Panc1 (cell line): ENCODE results near the gene MTMR12. TPM values are rescaled to one million over a fixed set of nuclear protein-coding genes. Genes with fewer than 3 reads are reported as not detected.
"Not testable (repeated sequence)": the region's sequence is repeated elsewhere in the genome, so short reads cannot be mapped to it uniquely, and the experiment has no call there.

Experiments
- ATAC-seq: fragments of 200-7000 bp; cut with Tn5 transposase; 2 replicates; pipeline ENCODE4 v1.9.1; 2020; ENCODE audit warnings: mild to moderate bottlenecking, moderate library complexity
- BruUV-seq: library from RNA; stranded (reverse); fragments of 400-500 nt; replicated peaks from 2 replicates; lab custom pipeline; 2021; lab: Mats Ljungman, UMichigan
- CTCF ChIA-PET: fragments of 300-600 bp; sonication (Branson Sonifier 250); formaldehyde crosslinking; loops from one replicate; lab custom pipeline; 2022; ENCODE audit warnings: antibody characterized with exemption; lab: Charles Lee
- POLR2A ChIA-PET: fragments of 300-600 bp; sonication (Branson Sonifier 250); formaldehyde crosslinking; loops from one replicate; lab custom pipeline; 2022; ENCODE audit warnings: antibody characterized with exemption; lab: Charles Lee
- DNase-seq: peaks from one replicate; pipeline ENCODE4 v3.0.0-alpha.2; 2010; ENCODE audit warnings: low read depth, low spot score
- H3K27ac ChIP-seq: 2 replicates; pipeline ENCODE4 v1.5.1; 2011; ENCODE audit warnings: mild to moderate bottlenecking, low read length, inconsistent platforms
- H3K27me3 ChIP-seq: fragments of 200-500 bp; sonication (Bioruptor generic); 2 replicates; pipeline ENCODE4 v1.6.0; 2014; ENCODE audit warnings: low read length, inconsistent platforms; ENCODE audit not compliant: control insufficient read depth, insufficient read depth
- H3K36me3 ChIP-seq: fragments of 200-500 bp; sonication (Bioruptor generic); 2 replicates; pipeline ENCODE4 v1.5.1; 2014; ENCODE audit warnings: inconsistent platforms, mild to moderate bottlenecking, low read length, moderate library complexity; ENCODE audit not compliant: control insufficient read depth, insufficient read depth
- H3K4me1 ChIP-seq: 2 replicates; pipeline ENCODE4 v1.5.1; 2011; ENCODE audit warnings: inconsistent platforms, mild to moderate bottlenecking, low read length, moderate library complexity; ENCODE audit not compliant: control insufficient read depth, insufficient read depth
- H3K4me3 ChIP-seq, 2 experiments: 2 replicates each; pipeline ENCODE4 v1.5.1; 2011 to 2012; ENCODE audit warnings: low read depth in 2 of 2, low read length in 2 of 2, mild to moderate bottlenecking in 2 of 2, inconsistent platforms in 1 of 2, moderate library complexity in 1 of 2
- H3K9me3 ChIP-seq: fragments of 200-500 bp; sonication (Bioruptor generic); 2 replicates; pipeline ENCODE4 v1.5.1; 2014; ENCODE audit warnings: low read depth, mild to moderate bottlenecking, inconsistent platforms, low read length, moderate library complexity; ENCODE audit not compliant: control insufficient read depth, insufficient read depth
- POLR2AphosphoS5 ChIP-seq: IDR thresholded peaks from 2 replicates; pipeline ENCODE4 v1.6.1; 2012; ENCODE audit warnings: mild to moderate bottlenecking, low read depth, low read length, moderate library complexity
- REST ChIP-seq, 2 experiments: IDR thresholded peaks; 2 replicates each; pipeline ENCODE4 v1.6.1; 2011 to 2012; ENCODE audit warnings: low read depth in 2 of 2, control low read depth in 1 of 2, low read length in 1 of 2, mild to moderate bottlenecking in 1 of 2, moderate library complexity in 1 of 2; ENCODE audit not compliant: insufficient read depth in 1 of 2
- SIN3A ChIP-seq: IDR thresholded peaks from 2 replicates; pipeline ENCODE4 v1.6.1; 2012; ENCODE audit warnings: low read depth, mild to moderate bottlenecking, low read length, moderate library complexity, borderline replicate concordance; ENCODE audit not compliant: insufficient read depth
- TCF7L2 ChIP-seq: IDR thresholded peaks from 2 replicates; pipeline ENCODE4 v1.6.1; 2011; ENCODE audit warnings: mild to moderate bottlenecking, low read depth, low read length, inconsistent platforms
- in situ Hi-C: cut with HindIII; loops from 2 replicates; pipeline ENCODE4 v1.10.0; 2016; ENCODE audit warnings: low sequenced_read_pairs, low pct_unique_long_range_greater_than_20kb
- intact Hi-C: fragments of 100-400 bp; cut with micrococcal nuclease; formaldehyde crosslinking; loops from one replicate; pipeline ENCODE4 v1.10.0; 2022; ENCODE audit not compliant: unreplicated experiment
- total RNA-seq: library from RNA; stranded (reverse); gene quantifications from one replicate; pipeline ENCODE4 v1.2.1, GENCODE V29; 2021; ENCODE audit not compliant: unreplicated experiment
- TF ChIP-seq, protein P1 (sequence below): fragments of 450-650 bp; IDR thresholded peaks from 2 replicates; pipeline ENCODE4 v1.5.1; 2017; ENCODE audit warnings: mild to moderate bottlenecking

MTMR12 gene
- total RNA-seq, 1 experiment from 2014 or later = 42.4 TPM

- no peaks in the 10 kb centered on the region for H3K36me3 ChIP-seq
- ATAC-seq (no peak), DNase-seq (no peak)
- BruUV-seq = no TSS peak
- H3K27me3 ChIP-seq = no peaks in the 10 kb centered on the region
- in situ Hi-C loops (no loop called here), intact Hi-C loops (no loop called here)
- H3K9me3 ChIP-seq = 0 out of 2 replicates have a peak, but pooled peaks cover 5% of the 10 kb centered on the region
- ChIA-PET POLR2A (no interaction called here), CTCF (no interaction called here)
- TF ChIP-seq POLR2AphosphoS5 = no peak
- TF ChIP-seq, protein P1, sequence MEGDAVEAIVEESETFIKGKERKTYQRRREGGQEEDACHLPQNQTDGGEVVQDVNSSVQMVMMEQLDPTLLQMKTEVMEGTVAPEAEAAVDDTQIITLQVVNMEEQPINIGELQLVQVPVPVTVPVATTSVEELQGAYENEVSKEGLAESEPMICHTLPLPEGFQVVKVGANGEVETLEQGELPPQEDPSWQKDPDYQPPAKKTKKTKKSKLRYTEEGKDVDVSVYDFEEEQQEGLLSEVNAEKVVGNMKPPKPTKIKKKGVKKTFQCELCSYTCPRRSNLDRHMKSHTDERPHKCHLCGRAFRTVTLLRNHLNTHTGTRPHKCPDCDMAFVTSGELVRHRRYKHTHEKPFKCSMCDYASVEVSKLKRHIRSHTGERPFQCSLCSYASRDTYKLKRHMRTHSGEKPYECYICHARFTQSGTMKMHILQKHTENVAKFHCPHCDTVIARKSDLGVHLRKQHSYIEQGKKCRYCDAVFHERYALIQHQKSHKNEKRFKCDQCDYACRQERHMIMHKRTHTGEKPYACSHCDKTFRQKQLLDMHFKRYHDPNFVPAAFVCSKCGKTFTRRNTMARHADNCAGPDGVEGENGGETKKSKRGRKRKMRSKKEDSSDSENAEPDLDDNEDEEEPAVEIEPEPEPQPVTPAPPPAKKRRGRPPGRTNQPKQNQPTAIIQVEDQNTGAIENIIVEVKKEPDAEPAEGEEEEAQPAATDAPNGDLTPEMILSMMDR = no peak
- H3K4me1 ChIP-seq = no peaks in the 10 kb centered on the region; the same call in 1 of the 2 replicates
- H3K27ac ChIP-seq = no peak overlapping the region
- H3K4me3 ChIP-seq = no peak overlapping the region
Observed at GRCh38 chr5:32317041-32317440, 4.3 kb upstream of the MTMR12 start.

- Histone ChIP-seq H3K9me3 (no peaks in the 10 kb centered on the region), H3K27ac (no peak overlapping the region), H3K4me3 (no peak overlapping the region), H3K27me3 (no peaks in the 10 kb centered on the region), H3K4me1 (peaks cover 3% of the 10 kb centered on the region; the same call in 1 of the 2 replicates), H3K36me3 (no peaks in the 10 kb centered on the region)
- ChIA-PET POLR2A (interaction anchor here (0.8 kb wide), 1 partner anchor 24 kb away, joined by 3 read pairs; no protein-coding TSS in a partner anchor), CTCF (no interaction called here)
- in situ Hi-C loops (no loop called here), intact Hi-C loops (no loop called here)
- no TSS peak for BruUV-seq
- TF ChIP-seq POLR2AphosphoS5 (no peak), SIN3A (no peak)
- ATAC-seq = no peak
- DNase-seq = no peak
Observed at GRCh38 chr5:32315221-32316014, 2.7 kb upstream of the MTMR12 start.

DNA sequence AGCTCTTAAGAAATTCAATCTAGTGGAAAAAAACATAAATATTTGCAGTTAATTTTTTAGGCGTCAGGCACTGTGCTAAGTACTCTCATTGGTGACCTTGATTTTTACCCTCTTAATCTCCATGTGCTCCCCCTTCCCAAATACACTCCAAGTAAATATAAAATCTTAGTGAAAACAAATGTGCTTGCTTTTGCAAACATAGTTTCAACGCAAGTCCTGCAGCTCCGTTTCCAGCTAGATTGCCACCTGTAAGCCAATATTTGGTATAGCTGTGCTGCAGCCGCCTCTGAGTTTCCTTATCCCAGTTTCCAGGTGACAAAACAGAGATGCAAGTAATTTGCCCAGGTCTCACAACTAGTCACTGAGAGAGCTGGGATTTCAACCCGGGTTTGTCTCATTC is 1.9 kb upstream of the MTMR12 start:
- intact Hi-C loops = no loop called here
- ChIA-PET POLR2A (interaction anchor here (0.8 kb wide), 1 partner anchor 25 kb away, joined by 3 read pairs; no protein-coding TSS in a partner anchor), CTCF (no interaction called here)
- no peaks in the 10 kb centered on the region for H3K36me3 ChIP-seq
- H3K4me3 ChIP-seq = no peak overlapping the region
- in situ Hi-C loops = no loop called here
- peaks cover 3% of the 10 kb centered on the region; the same call in 1 of the 2 replicates for H3K4me1 ChIP-seq
- TF ChIP-seq REST (IDR thresholded peaks at IDR 0.05; ENCODE audit: insufficient read depth in 1 of 2, low read depth in 2 of 2, low read length in 1 of 2) = no peak
- TF ChIP-seq POLR2AphosphoS5 = no peak
- TF ChIP-seq SIN3A = no peak
- TF ChIP-seq, protein P1 = no peak
- TF ChIP-seq TCF7L2 = no peak
- DNase-seq (no peak), ATAC-seq (no peak)
- no peaks in the 10 kb centered on the region for H3K27me3 ChIP-seq
- H3K27ac ChIP-seq = no peak overlapping the region
- no peaks in the 10 kb centered on the region for H3K9me3 ChIP-seq
- no TSS peak for BruUV-seq

GRCh38 chr5:32314152-32314488 is 1.4 kb upstream of the MTMR12 start:
- H3K36me3 ChIP-seq, DNase-seq, ATAC-seq, in situ Hi-C loops, H3K9me3 ChIP-seq, POLR2A ChIA-PET, intact Hi-C loops, H3K27me3 ChIP-seq, BruUV-seq, H3K4me1 ChIP-seq, CTCF ChIA-PET, H3K27ac ChIP-seq: not testable (repeated sequence)
- peak overlapping the region in 1 of 2 experiments; percentile 71; a peak in 2 of 4 replicates for H3K4me3 ChIP-seq
